HG02981 (cell line): Measurements from ENCODE around the gene CYP3A5.
A peak's percentile ranks its signal among the peaks of the same experiment; 100 is the strongest.

Experiments used
- ATAC-seq: cut with Tn5 transposase; IDR thresholded peaks from one replicate; pipeline ENCODE4 v1.9.1; 2021; ENCODE audit warnings: mild to moderate bottlenecking, moderate library complexity; ENCODE audit not compliant: unreplicated experiment

CYP3A5 gene

DNA sequence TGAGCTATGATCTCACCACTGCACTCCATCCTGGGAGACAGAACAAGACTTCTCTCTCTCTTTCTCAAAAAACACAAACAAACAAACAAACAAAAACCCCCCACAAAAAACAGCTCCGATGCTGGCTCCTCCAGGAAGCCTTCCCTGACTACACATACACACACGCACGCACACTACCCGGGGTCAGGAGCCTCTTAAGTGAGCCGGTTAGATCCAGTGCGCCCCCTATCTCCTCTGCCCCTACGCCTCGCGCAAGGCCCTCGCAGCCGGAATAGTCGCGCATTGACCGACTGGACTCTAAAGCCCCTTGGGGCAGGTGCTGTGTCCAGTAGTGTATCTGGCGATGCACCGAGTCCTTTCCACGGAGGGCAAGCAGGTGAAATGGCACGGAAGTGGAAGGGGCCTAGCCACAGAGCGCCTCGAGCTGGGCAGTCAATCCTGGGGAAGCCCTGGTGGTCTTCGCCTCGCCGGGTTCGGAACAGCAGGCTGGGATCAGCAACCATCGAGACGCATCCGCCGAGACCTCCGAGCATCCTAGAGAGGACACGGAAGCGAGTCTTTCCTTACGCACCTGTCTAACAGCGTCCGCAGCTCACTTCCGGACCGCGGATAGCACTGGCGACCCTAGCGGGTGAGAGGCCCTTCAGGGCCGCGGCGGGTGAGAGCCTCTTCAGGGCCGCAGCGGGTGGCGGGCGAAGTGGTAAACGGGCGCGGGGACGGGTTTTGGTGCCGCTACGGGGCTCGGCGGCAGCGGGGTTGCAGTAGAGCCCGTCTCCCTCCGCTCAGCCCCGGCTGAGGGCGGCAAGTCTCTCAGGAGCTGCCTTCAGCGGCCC lies 63.2 kb downstream of the CYP3A5 start, which contains the start of gene ZSCAN25:
TSS of gene ZSCAN25 (plus strand) at position 588 of the 833 bp plus-strand sequence. CDS start 2,661 bp downstream, outside the sequence.
- peak; percentile 91 for ATAC-seq

DNA sequence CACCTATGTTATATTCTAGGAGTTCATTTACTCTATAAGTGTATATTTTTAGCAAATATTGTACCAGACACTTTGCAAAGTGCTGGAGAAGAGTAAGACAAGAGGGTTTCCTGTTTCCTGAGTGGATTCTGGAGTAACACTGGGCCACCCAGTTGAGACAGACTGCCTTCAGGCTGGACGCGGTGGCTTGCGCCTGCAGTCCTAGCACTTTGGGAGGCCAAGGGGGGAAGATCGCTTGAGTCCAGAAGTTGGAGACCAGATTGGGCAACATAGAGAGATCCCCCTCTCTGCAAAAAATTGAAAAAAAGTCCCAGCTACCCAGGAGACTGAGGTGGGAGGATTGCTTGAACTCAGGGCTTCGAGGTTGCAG lies 63.8 kb downstream of the CYP3A5 start:
- no peak for ATAC-seq

DNA sequence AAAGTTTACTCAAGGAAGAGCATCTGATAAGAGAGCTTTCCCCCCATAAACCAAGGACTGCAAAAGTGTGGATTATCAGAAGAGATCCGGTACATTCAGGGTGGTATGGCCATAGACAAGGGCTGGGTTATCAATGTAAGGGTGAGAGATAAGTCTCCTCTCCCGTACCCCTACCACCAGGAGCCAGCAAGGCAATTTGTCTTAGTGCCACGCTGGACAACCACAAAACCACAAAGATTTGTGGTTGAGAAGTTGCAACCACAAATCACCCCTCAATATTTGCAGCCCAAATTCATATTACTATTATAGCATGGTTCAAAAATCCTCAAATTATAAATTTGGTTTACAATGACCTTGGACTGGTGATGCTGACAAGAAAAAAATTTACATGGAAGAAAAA lies 65.3 kb downstream of the CYP3A5 start:
- ATAC-seq = no peak

DNA sequence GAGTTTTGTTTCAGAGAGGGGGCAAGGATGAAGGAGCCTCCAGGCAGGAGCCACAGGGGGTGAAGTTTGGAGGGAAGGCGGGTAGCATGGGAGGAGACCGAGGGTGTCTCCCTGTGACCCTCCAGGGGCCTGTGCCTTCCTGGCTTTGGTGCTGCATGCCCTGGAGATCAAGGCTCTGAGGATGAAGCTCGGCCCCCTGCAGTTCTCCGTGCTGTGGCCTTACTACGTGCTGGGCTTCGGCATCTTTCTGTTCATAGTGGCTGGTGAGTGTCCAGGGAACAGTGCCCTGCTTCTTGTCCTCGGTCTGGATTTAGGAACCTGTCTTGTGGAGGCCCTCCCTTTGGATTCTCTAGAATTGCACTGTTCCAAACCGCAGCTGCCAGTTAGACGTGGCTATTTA lies 72.2 kb downstream of the CYP3A5 start:
- no peak for ATAC-seq

DNA sequence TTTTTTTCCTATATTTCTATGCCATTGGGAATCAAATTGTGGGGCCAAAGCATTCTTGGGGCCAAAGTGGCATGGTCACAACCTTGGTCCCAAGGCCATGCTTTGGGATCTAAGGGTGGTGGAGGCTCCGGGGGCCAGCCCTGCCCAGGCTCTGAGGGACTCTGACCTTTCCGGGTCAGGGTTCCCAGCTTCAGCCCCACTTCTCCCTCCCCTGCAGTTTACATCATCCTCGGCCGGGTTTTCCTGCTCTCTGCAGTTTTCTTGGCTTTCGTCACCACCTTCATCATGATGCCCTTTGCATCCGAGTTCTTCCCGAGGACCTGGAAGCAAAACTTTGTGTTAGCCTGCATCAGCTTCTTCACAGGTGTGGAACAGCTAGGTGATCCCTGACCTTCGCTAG lies 73.3 kb downstream of the CYP3A5 start:
- no peak for ATAC-seq

DNA sequence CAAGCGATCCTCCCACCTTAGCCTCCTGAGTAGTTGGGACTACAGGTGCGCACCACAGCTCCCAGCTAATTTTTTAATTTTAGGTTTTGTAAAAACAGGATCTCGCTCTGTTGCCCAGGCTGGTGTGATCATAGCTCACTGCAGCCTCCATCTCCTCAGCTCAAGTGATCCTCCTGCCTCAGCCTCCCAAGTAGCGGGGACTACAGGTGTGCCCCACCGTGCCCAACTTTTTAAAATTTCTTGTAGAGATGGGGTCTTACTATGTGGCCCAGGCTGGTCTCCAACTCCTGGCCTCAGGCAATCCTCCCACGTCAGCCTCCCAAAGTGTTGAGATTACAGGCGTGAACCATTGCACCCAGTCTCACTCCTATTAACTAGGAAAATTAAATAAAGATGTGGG lies 74.3 kb downstream of the CYP3A5 start:
- no peak for ATAC-seq

DNA sequence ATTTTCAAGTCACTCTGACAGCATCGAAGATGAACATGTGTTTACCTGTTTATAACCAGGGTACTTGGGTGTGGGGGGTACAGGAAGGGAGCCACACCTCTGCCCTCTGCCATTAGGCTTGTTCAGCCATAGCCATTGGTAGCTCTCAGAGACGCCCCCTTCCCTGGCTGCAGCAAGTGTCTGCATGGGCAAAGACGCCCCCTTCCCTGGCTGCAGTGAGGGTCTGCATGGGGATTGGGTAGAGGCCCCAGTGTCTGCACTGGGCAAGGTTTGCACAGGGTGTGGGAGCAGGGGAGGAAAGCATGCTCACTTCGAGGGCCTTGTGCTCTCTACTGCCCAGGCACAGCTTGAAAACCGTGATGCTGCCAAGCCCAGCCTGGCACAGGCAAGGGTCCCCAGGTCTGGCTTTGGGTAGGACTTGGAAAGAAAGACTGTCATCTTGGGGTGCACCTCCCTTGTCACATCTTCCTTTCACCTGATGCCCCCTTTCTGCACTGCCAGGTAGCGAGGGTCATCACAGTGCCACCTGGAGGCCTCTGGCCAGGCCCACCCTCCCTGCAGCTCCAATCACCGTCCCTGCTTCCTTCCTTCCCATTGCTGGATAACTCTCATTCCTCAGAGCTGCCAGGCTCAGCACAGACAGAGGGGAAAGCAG lies 78.0 kb downstream of the CYP3A5 start:
- ATAC-seq = no peak

DNA sequence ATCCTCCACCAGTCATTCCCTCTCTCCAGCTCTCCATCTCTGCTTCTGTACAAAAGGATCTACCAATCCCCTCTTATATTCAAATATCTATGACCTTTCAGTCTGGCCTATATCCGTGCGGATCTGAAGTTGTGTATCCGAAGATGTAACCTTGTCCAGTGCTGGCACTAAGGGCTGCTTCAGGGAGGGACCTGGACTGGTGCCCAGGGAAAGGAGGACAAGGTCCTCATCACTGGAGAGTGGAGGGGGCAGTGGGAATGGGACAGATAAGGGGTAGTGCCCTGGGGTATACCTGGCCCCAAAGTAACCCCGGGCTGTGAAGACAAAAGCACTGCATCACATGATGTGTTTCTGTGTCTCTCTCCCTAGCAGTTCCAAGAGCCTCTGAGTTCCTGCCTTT lies 80.0 kb downstream of the CYP3A5 start:
- ATAC-seq = no peak
